MM.1S (cell line): ENCODE results near the gene DMBX1.

Experiments used
- DNase-seq: peaks from one replicate; pipeline ENCODE4 v3.0.0-alpha.2; 2015
- H2AFZ ChIP-seq: fragments of 300-600 bp; sonication (generic); 2 replicates; pipeline ENCODE4 v1.6.0; 2016; ENCODE audit warnings: antibody characterized with exemption, low read length
- H3F3A ChIP-seq: fragments of 300-600 bp; sonication (generic); 2 replicates; pipeline ENCODE4 v1.6.1; 2016; ENCODE audit warnings: mild to moderate bottlenecking, antibody characterized with exemption, low read length, moderate library complexity, mixed read lengths; ENCODE audit not compliant: insufficient read depth
- H3K27ac ChIP-seq: fragments of 300-600 bp; sonication (generic); 2 replicates; pipeline ENCODE4 v1.5.1; 2016; ENCODE audit warnings: mild to moderate bottlenecking, low read length
- H3K27me3 ChIP-seq: fragments of 300-600 bp; sonication (generic); replicated peaks from 2 replicates; pipeline ENCODE4 v1.6.0; 2016; ENCODE audit warnings: low read length; ENCODE audit not compliant: insufficient read depth
- H3K36me3 ChIP-seq: fragments of 300-600 bp; sonication (generic); replicated peaks from 2 replicates; pipeline ENCODE4 v1.6.1; 2016; ENCODE audit warnings: mild to moderate bottlenecking, low read length, mixed read lengths; ENCODE audit not compliant: insufficient read depth
- H3K4me1 ChIP-seq: fragments of 300-600 bp; sonication (generic); 2 replicates; pipeline ENCODE4 v1.6.1; 2016; ENCODE audit warnings: low read length, mixed read lengths
- H3K4me2 ChIP-seq: fragments of 300-600 bp; sonication (generic); 2 replicates; pipeline ENCODE4 v1.6.0; 2016; ENCODE audit warnings: low read depth, low read length
- H3K4me3 ChIP-seq: fragments of 300-600 bp; sonication (generic); 2 replicates; pipeline ENCODE4 v1.5.1; 2016; ENCODE audit warnings: low read length, mixed read lengths
- H3K79me2 ChIP-seq: fragments of 300-600 bp; sonication (generic); 2 replicates; pipeline ENCODE4 v1.6.1; 2016; ENCODE audit warnings: mixed run types, low read length, mixed read lengths
- H3K9ac ChIP-seq: fragments of 300-600 bp; sonication (generic); 2 replicates; pipeline ENCODE4 v1.6.1; 2016; ENCODE audit warnings: low read length, mixed read lengths
- H3K9me2 ChIP-seq: fragments of 300-600 bp; sonication (generic); replicated peaks from 2 replicates; pipeline ENCODE4 v1.6.1; 2016; ENCODE audit warnings: mild to moderate bottlenecking, low read length, mixed read lengths; ENCODE audit not compliant: insufficient read depth
- H3K9me3 ChIP-seq: fragments of 300-600 bp; sonication (generic); replicated peaks from 2 replicates; pipeline ENCODE4 v1.6.1; 2016; ENCODE audit warnings: mild to moderate bottlenecking, low read length, mixed read lengths; ENCODE audit not compliant: insufficient read depth
- H4K20me1 ChIP-seq: fragments of 300-600 bp; sonication (generic); 2 replicates; pipeline ENCODE4 v1.6.1; 2016; ENCODE audit warnings: mild to moderate bottlenecking, low read length, moderate library complexity, mixed read lengths; ENCODE audit not compliant: insufficient read depth
- EZH2 ChIP-seq: fragments of 300-600 bp; sonication (generic); optimal IDR thresholded peaks from 2 replicates; pipeline ENCODE3; 2017; ENCODE audit warnings: low read depth, mild to moderate bottlenecking, antibody characterized with exemption, low read length, mixed read lengths
- EZH2phosphoT487 ChIP-seq: fragments of 300-600 bp; sonication (generic); IDR thresholded peaks from 2 replicates; pipeline ENCODE4 v1.6.1; 2018; ENCODE audit warnings: antibody characterized with exemption, low read length
- TF ChIP-seq, protein P1 (sequence below): fragments of 300-600 bp; sonication (generic); IDR thresholded peaks from 2 replicates; pipeline ENCODE4 v1.5.1; 2016; ENCODE audit warnings: antibody characterized with exemption, low read length, mixed read lengths

The DMBX1 gene

GRCh38 chr1:46492871-46493270, 3.2 kb downstream of the DMBX1 start:
- H3K4me2 ChIP-seq: no peak overlapping the region
- peaks cover 79% of the 10 kb centered on the region for H3K27me3 ChIP-seq

DNA sequence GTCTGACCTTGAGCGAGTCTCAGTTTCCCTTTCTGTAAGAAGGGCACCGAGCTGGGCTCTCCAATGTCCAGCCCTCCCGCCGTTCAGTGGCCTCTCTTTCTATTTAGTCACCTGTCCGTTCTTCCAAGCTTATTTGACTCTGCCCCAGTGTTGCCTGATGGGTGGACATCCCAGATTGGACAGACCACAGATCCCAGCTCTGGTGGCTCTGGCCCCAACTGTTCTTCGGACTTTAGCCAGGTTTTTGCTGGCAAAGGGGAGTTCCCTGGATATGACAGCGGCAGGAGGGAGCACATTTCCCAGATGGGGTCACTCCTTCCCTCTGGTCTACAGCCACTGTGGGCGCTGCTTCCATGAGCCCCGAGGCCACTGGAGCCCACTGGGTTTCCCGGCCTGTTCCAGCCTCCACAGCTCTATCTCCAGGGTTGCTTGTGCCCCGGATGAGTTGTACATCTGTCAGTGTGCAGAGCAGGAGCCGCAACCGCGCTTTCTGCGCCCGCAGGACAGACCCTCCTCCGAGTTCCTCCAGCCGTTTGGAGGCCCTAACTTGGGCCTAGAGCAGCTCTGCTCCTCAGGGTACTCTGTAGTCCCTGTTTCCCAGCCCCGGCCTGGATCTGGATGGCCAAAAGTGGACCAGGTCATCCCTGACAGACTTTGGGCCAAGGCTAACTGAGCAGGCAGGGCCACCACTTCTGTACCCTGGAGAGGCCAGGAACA, 3.8 kb downstream of the DMBX1 start:
- Histone ChIP-seq H3K27ac (no peak overlapping the region), H3K4me3 (no peak overlapping the region), H3K4me2 (no peak overlapping the region), H3K9ac (no peak overlapping the region), H3K9me3 (no peaks in the 10 kb centered on the region), H3K4me1 (no peaks in the 10 kb centered on the region), H3F3A (no peaks in the 10 kb centered on the region), H3K36me3 (no peaks in the 10 kb centered on the region), H3K9me2 (no peaks in the 10 kb centered on the region), H3K27me3 (peaks cover 73% of the 10 kb centered on the region), H3K79me2 (no peaks in the 10 kb centered on the region), H4K20me1 (no peaks in the 10 kb centered on the region), H2AFZ (no peak overlapping the region)
- DNase-seq: no peak
- TF ChIP-seq, protein P1, sequence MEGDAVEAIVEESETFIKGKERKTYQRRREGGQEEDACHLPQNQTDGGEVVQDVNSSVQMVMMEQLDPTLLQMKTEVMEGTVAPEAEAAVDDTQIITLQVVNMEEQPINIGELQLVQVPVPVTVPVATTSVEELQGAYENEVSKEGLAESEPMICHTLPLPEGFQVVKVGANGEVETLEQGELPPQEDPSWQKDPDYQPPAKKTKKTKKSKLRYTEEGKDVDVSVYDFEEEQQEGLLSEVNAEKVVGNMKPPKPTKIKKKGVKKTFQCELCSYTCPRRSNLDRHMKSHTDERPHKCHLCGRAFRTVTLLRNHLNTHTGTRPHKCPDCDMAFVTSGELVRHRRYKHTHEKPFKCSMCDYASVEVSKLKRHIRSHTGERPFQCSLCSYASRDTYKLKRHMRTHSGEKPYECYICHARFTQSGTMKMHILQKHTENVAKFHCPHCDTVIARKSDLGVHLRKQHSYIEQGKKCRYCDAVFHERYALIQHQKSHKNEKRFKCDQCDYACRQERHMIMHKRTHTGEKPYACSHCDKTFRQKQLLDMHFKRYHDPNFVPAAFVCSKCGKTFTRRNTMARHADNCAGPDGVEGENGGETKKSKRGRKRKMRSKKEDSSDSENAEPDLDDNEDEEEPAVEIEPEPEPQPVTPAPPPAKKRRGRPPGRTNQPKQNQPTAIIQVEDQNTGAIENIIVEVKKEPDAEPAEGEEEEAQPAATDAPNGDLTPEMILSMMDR: no peak
- TF ChIP-seq EZH2 (no peak), EZH2phosphoT487 (no peak)

More at GRCh38 chr1:46492871-46493270, 3.2 kb downstream of the DMBX1 start:
- no peak overlapping the region for H3K27ac ChIP-seq
- no peaks in the 10 kb centered on the region for H3K36me3 ChIP-seq
- H3K4me3 ChIP-seq: no peak overlapping the region
- H4K20me1 ChIP-seq: no peaks in the 10 kb centered on the region
- TF ChIP-seq, protein P1: no peak
- TF ChIP-seq EZH2 (no peak), EZH2phosphoT487 (no peak)
- H3K79me2 ChIP-seq: no peaks in the 10 kb centered on the region
- no peaks in the 10 kb centered on the region for H3F3A ChIP-seq
- no peaks in the 10 kb centered on the region for H3K9me2 ChIP-seq
- DNase-seq: no peak
- H3K9me3 ChIP-seq: no peaks in the 10 kb centered on the region
- no peak overlapping the region for H3K9ac ChIP-seq
- H2AFZ ChIP-seq: no peak overlapping the region
- H3K4me1 ChIP-seq: no peaks in the 10 kb centered on the region

DNA sequence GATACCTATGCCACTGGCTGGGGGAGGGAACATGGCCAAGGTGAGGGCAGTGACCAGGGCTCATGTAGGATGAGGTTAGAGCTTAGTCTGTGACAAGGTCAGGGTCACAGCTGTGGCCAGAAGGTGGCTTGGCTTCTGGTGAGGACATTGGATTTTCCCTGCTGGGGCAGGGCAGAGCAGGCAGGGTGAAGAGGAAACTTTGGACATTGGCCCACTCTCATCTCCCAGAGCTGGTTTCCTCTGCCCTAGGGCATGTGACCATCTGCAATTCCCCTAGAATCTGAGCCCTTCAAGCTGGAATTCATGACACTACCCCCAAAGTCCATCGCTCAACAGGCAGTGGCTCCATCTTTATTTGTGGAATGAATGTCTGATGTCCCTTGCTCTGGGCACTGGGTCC, 5.3 kb downstream of the DMBX1 start:
- no peak overlapping the region for H3K9ac ChIP-seq
- H3K4me2 ChIP-seq: no peak overlapping the region
- no peaks in the 10 kb centered on the region for H3K79me2 ChIP-seq
- H3K9me3 ChIP-seq: no peaks in the 10 kb centered on the region
- no peaks in the 10 kb centered on the region for H3K4me1 ChIP-seq
- no peak overlapping the region for H3K4me3 ChIP-seq
- no peak overlapping the region for H2AFZ ChIP-seq
- H3K36me3 ChIP-seq: no peaks in the 10 kb centered on the region
- H3K9me2 ChIP-seq: no peaks in the 10 kb centered on the region
- H3F3A ChIP-seq: no peaks in the 10 kb centered on the region
- no peak overlapping the region for H3K27ac ChIP-seq
- H4K20me1 ChIP-seq: no peaks in the 10 kb centered on the region
- TF ChIP-seq EZH2 (no peak), EZH2phosphoT487 (no peak)
- TF ChIP-seq, protein P1: no peak
- H3K27me3 ChIP-seq: peaks cover 60% of the 10 kb centered on the region
- no peak for DNase-seq
